K562 (cell line): Measurements from ENCODE around the gene TGM1. TPM values are rescaled to one million over a fixed set of nuclear protein-coding genes. Genes with fewer than 3 reads are reported as not detected.

ENCODE experiments used
- CBX3 ChIP-seq, 2 experiments: IDR thresholded peaks; 1 replicate in 1 of 2; 2 replicates in 1 of 2; pipeline ENCODE4 v1.6.1; 2012; ENCODE audit warnings: inconsistent platforms in 2 of 2, low read length in 2 of 2, borderline replicate concordance in 1 of 2, control low read depth in 1 of 2
- CTCF ChIP-seq, 3 experiments: IDR thresholded peaks in 2 of 3; conservative IDR thresholded peaks in 1 of 3; 2 replicates each; pipeline ENCODE4 v1.5.1; 2011 to 2012; ENCODE audit warnings: low read length in 3 of 3, mild to moderate bottlenecking in 3 of 3, control low read depth in 2 of 3, improper control_type of control experiment in 1 of 3, inconsistent platforms in 1 of 3, low read depth in 1 of 3, mixed read lengths in 1 of 3, moderate library complexity in 1 of 3; ENCODE audit not compliant: insufficient read depth in 2 of 3
- DLX4 ChIP-seq: fragments of 250-450 bp; sonication (Bioruptor Pico); IDR thresholded peaks from 2 replicates; pipeline ENCODE4 v1.6.1; 2021; ENCODE audit warnings: mild to moderate bottlenecking
- HDGF ChIP-seq: fragments of 450-650 bp; IDR thresholded peaks from 2 replicates; pipeline ENCODE4 v1.6.1; 2016
- JUN ChIP-seq, 2 experiments: sonication (generic) in 1 of 2; formaldehyde crosslinking in 1 of 2; IDR thresholded peaks; 2 replicates each; pipeline versions ENCODE4 v1.6.1 to v1.8.0; 2012 to 2022; ENCODE audit warnings: borderline replicate concordance in 2 of 2, mild to moderate bottlenecking in 2 of 2, improper control_type of control experiment in 1 of 2, low read depth in 1 of 2, low read length in 1 of 2, missing genetic modification reagents in 1 of 2
- LARP7 ChIP-seq: fragments of 450-650 bp; IDR thresholded peaks from 2 replicates; pipeline ENCODE4 v1.6.1; 2016
- NR2C2 ChIP-seq, 2 experiments: fragments of 200-800 bp in 1 of 2; sonication (Bioruptor generic) in 1 of 2; sonication (generic) in 1 of 2; formaldehyde crosslinking in 1 of 2; IDR thresholded peaks; 2 replicates each; pipeline versions ENCODE4 v1.6.1 to v1.8.0; 2016 to 2022; ENCODE audit warnings: mild to moderate bottlenecking in 1 of 2, missing compliant biosample characterization in 1 of 2, missing genetic modification characterization in 1 of 2, missing genetic modification reagents in 1 of 2
- PML ChIP-seq: IDR thresholded peaks from 2 replicates; pipeline ENCODE4 v1.6.1; 2012; ENCODE audit warnings: low read length, inconsistent platforms
- STAT5B ChIP-seq: fragments of 250-450 bp; sonication (Bioruptor Pico); IDR thresholded peaks from 2 replicates; pipeline ENCODE4 v1.8.0; 2021; ENCODE audit warnings: mild to moderate bottlenecking, inconsistent platforms
- U2AF1 ChIP-seq: fragments of 200-400 bp; formaldehyde crosslinking; optimal IDR thresholded peaks from 2 replicates; pipeline ENCODE3; 2017; ENCODE audit warnings: mild to moderate bottlenecking, low read depth, low read length, moderate library complexity
- ZFP36 ChIP-seq: fragments of 150-350 bp; IDR thresholded peaks from 2 replicates; pipeline ENCODE4 v1.6.1; 2018; ENCODE audit warnings: low read length, low read depth; ENCODE audit not compliant: partially characterized antibody
- ZNF24 ChIP-seq: fragments of 450-650 bp; IDR thresholded peaks from 2 replicates; pipeline ENCODE4 v1.6.1; 2016
- polyA plus RNA-seq, 8 experiments: library from polyadenylated mRNA; depleted of rRNA in 4 of 8; stranded (reverse) in 5 of 8; unstranded in 3 of 8; fragments of >200 nt; fragmentation: Nextera tagmentation in 2 of 8; fragmentation: Illumina TruSeq in 1 of 8; extraction: Ambion mirVana in 2 of 8; extraction: Trizol in 1 of 8; gene quantifications; 2 replicates each; pipeline versions ENCODE4 v1.2.1 to v1.2.3, GENCODE V29; 2011 to 2014; ENCODE audit warnings: inconsistent platforms in 1 of 8, missing spikeins in 1 of 8
- total RNA-seq, 7 experiments: library from RNA; depleted of rRNA in 6 of 7; stranded (reverse); fragments of >200 nt in 6 of 7; fragmentation: Illumina TruSeq in 2 of 7; extraction: Trizol in 2 of 7; gene quantifications; 2 replicates each; pipeline versions ENCODE4 v1.2.1 to v1.2.3, GENCODE V29; 2011 to 2021; ENCODE audit warnings: low replicate concordance in 1 of 7
- TF ChIP-seq, protein P1 (sequence below): fragments of 250-450 bp; sonication (Bioruptor Pico); IDR thresholded peaks from 2 replicates; pipeline ENCODE4 v1.5.0; 2021; ENCODE audit warnings: mild to moderate bottlenecking, borderline replicate concordance
- TF ChIP-seq, protein P2 (sequence below): sonication (generic); formaldehyde crosslinking; IDR thresholded peaks from 2 replicates; pipeline ENCODE4 v1.4.0; 2020; ENCODE audit warnings: mild to moderate bottlenecking, missing genetic modification reagents
- TF ChIP-seq, protein P3 (sequence below): fragments of 250-450 bp; sonication (Bioruptor Pico); IDR thresholded peaks from 2 replicates; pipeline ENCODE4 v1.8.0; 2021; ENCODE audit warnings: mild to moderate bottlenecking, moderate library complexity

TGM1 gene
- total and polyA plus RNA-seq, 9 of the 15 experiments (the other 6 are each of a cell fraction or from before 2014, with no cell fraction given), result 0.13 to 4.4 (median 0.88) TPM

DNA sequence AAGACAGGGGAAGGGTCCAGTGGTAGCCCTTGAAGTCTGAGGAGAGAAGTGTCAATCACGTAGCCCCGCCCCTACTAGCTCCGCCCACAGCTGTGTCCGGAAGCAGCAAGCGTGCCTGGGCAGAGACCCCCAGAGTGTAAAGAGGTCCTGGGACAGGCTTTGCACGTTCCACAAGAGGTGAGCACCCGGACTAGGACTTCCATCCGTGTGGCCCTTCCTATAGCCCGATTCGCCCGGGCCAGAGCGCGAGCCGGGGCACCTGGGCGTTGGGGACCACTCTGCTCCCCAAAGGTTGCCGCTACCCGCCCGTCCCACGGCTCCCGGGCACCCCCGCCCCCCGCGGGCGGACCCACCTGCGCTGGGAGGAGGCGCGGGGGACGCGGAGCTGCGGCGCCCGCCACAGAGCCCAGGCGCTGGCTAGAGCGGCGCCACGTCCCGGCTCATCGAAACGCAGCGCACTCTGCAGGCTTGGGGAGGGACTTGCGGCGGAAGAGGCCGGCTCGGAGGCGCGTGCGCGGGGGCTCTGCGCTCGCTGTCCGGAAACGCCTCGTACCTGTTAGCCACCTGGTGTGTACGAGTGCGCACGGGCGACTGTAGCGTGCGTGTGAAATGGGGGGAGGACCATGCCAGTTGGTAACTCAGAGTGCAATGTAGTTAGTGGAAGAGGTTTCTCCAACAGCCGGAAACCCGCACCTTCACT is 8.3 kb upstream of the TGM1 start, which contains the start of gene RABGGTA (continued):
- 0 out of 3 replicates have a peak, but pooled peaks of 1 of the 2 experiments have one; percentile 45 for TF ChIP-seq CBX3 (IDR thresholded peaks at IDR 0.05; ENCODE audit: borderline replicate concordance in 1 of 2, low read length in 2 of 2)
- TF ChIP-seq, protein P1, sequence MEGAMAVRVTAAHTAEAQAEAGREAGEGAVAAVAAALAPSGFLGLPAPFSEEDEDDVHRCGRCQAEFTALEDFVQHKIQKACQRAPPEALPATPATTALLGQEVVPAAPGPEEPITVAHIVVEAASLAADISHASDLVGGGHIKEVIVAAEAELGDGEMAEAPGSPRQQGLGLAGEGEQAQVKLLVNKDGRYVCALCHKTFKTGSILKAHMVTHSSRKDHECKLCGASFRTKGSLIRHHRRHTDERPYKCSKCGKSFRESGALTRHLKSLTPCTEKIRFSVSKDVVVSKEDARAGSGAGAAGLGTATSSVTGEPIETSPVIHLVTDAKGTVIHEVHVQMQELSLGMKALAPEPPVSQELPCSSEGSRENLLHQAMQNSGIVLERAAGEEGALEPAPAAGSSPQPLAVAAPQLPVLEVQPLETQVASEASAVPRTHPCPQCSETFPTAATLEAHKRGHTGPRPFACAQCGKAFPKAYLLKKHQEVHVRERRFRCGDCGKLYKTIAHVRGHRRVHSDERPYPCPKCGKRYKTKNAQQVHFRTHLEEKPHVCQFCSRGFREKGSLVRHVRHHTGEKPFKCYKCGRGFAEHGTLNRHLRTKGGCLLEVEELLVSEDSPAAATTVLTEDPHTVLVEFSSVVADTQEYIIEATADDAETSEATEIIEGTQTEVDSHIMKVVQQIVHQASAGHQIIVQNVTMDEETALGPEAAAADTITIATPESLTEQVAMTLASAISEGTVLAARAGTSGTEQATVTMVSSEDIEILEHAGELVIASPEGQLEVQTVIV (CRISPR knock-in tag), result no peak
- TF ChIP-seq, protein P2, sequence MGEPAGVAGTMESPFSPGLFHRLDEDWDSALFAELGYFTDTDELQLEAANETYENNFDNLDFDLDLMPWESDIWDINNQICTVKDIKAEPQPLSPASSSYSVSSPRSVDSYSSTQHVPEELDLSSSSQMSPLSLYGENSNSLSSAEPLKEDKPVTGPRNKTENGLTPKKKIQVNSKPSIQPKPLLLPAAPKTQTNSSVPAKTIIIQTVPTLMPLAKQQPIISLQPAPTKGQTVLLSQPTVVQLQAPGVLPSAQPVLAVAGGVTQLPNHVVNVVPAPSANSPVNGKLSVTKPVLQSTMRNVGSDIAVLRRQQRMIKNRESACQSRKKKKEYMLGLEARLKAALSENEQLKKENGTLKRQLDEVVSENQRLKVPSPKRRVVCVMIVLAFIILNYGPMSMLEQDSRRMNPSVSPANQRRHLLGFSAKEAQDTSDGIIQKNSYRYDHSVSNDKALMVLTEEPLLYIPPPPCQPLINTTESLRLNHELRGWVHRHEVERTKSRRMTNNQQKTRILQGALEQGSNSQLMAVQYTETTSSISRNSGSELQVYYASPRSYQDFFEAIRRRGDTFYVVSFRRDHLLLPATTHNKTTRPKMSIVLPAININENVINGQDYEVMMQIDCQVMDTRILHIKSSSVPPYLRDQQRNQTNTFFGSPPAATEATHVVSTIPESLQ (CRISPR knock-in tag), result 0 out of 2 replicates have a peak, but pooled peaks have one; percentile 76
- TF ChIP-seq ZFP36, result peak; percentile 8
- no peak for TF ChIP-seq HDGF
- no peak for TF ChIP-seq STAT5B (CRISPR knock-in tag)
- peak; percentile 71 to 82 (median 75) for TF ChIP-seq CTCF (IDR thresholded peaks at IDR 0.05 in 2 of 3, conservative IDR thresholded peaks at IDR 0.05 in 1 of 3; ENCODE audit: insufficient read depth in 2 of 3, low read depth in 1 of 3, low read length in 3 of 3)
- TF ChIP-seq, protein P3, sequence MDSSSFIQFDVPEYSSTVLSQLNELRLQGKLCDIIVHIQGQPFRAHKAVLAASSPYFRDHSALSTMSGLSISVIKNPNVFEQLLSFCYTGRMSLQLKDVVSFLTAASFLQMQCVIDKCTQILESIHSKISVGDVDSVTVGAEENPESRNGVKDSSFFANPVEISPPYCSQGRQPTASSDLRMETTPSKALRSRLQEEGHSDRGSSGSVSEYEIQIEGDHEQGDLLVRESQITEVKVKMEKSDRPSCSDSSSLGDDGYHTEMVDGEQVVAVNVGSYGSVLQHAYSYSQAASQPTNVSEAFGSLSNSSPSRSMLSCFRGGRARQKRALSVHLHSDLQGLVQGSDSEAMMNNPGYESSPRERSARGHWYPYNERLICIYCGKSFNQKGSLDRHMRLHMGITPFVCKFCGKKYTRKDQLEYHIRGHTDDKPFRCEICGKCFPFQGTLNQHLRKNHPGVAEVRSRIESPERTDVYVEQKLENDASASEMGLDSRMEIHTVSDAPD (CRISPR knock-in tag), result no peak
- peak; percentile 91 for TF ChIP-seq U2AF1
- no peak for TF ChIP-seq LARP7
- no peak for TF ChIP-seq DLX4
- no peak for TF ChIP-seq NR2C2 (CRISPR knock-in tag; IDR thresholded peaks at IDR 0.05)
- 0 out of 2 replicates have a peak, but pooled peaks have one; percentile 64 for TF ChIP-seq NR2C2 (tag; IDR thresholded peaks at IDR 0.05)
- 0 out of 2 replicates have a peak, but pooled peaks have one; percentile 31 for TF ChIP-seq PML
- TF ChIP-seq ZNF24, result 0 out of 2 replicates have a peak, but pooled peaks have one; percentile 20
- TF ChIP-seq JUN (IDR thresholded peaks at IDR 0.05; ENCODE audit: borderline replicate concordance, low read depth, low read length), result peak; percentile 66; the same call in 1 of the 2 replicates
- TF ChIP-seq JUN (CRISPR knock-in tag; IDR thresholded peaks at IDR 0.05; ENCODE audit: borderline replicate concordance), result no peak; the same call in 1 of the 2 replicates
